IMR-90 (cell line): ENCODE results near the gene CLEC10A. TPM values are rescaled to one million over a fixed set of nuclear protein-coding genes. Genes with fewer than 3 reads are reported as not detected.

ENCODE experiments used
- ATAC-seq: fragments of 200-7000 bp; cut with Tn5 transposase; 2 replicates; pipeline ENCODE4 v1.9.1; 2020; ENCODE audit warnings: low read depth, mild to moderate bottlenecking, moderate library complexity
- BruUV-seq: library from RNA; stranded (reverse); fragments of 400-500 nt; replicated peaks from 2 replicates; lab custom pipeline; 2021; lab: Mats Ljungman, UMichigan
- CTCF ChIA-PET: fragments of 300-600 bp; formaldehyde crosslinking; extraction: SDS; loops from one replicate; lab custom pipeline; 2021; ENCODE audit warnings: antibody characterized with exemption; lab: Yijun Ruan, JAX
- POLR2A ChIA-PET: fragments of 300-600 bp; sonication (Branson Sonifier 250); formaldehyde crosslinking; loops from one replicate; lab custom pipeline; 2022; ENCODE audit warnings: antibody characterized with exemption; ENCODE audit not compliant: unreplicated experiment; lab: Charles Lee
- DNase-seq: peaks from one replicate; pipeline ENCODE4 v3.0.0; 2013
- H2AFZ ChIP-seq: replicated peaks from 2 replicates; pipeline ENCODE3; 2013; ENCODE audit warnings: low read length, mild to moderate bottlenecking; ENCODE audit not compliant: poor library complexity
- H2AK5ac ChIP-seq: 2 replicates; pipeline ENCODE4 v1.6.1; 2013; ENCODE audit warnings: low read depth, low read length, inconsistent platforms
- H2AK9ac ChIP-seq: replicated peaks from 2 replicates; pipeline ENCODE3; 2013; ENCODE audit warnings: mild to moderate bottlenecking, low read depth, low read length, moderate library complexity; ENCODE audit not compliant: poor library complexity
- H2BK120ac ChIP-seq: 2 replicates; pipeline ENCODE4 v1.6.1; 2013; ENCODE audit warnings: low read depth, low read length, inconsistent platforms
- H2BK15ac ChIP-seq: 3 replicates; pipeline ENCODE4 v1.6.1; 2013; ENCODE audit warnings: low read depth, low read length, inconsistent platforms
- H2BK20ac ChIP-seq: 2 replicates; pipeline ENCODE4 v1.6.1; 2013; ENCODE audit warnings: low read depth, mild to moderate bottlenecking, inconsistent platforms, low read length, moderate library complexity
- H2BK5ac ChIP-seq: 2 replicates; pipeline ENCODE4 v1.6.1; 2013; ENCODE audit warnings: mild to moderate bottlenecking, low read depth, low read length, inconsistent platforms; ENCODE audit not compliant: poor library complexity, severe bottlenecking
- H3K14ac ChIP-seq: replicated peaks from 2 replicates; pipeline ENCODE4 v1.6.1; 2013; ENCODE audit warnings: low read depth, low read length, inconsistent platforms
- H3K18ac ChIP-seq: 2 replicates; pipeline ENCODE4 v1.6.1; 2013; ENCODE audit warnings: low read depth, low read length, control low read depth
- H3K23ac ChIP-seq: 2 replicates; pipeline ENCODE4 v1.6.1; 2013; ENCODE audit warnings: low read depth, low read length, inconsistent platforms
- H3K27ac ChIP-seq: 2 replicates; pipeline ENCODE4 v1.5.1; 2013; ENCODE audit warnings: mild to moderate bottlenecking, control low read depth, low read length; ENCODE audit not compliant: insufficient read depth
- H3K27me3 ChIP-seq: 2 replicates; pipeline ENCODE4 v1.6.1; 2013; ENCODE audit warnings: low read length; ENCODE audit not compliant: control insufficient read depth, insufficient read depth
- H3K36me3 ChIP-seq: 2 replicates; pipeline ENCODE4 v1.6.1; 2013; ENCODE audit warnings: low read length, mixed read lengths; ENCODE audit not compliant: control insufficient read depth, insufficient read depth
- H3K4ac ChIP-seq: 2 replicates; pipeline ENCODE4 v1.6.1; 2013; ENCODE audit warnings: low read depth, low read length, inconsistent platforms
- H3K4me1 ChIP-seq: 2 replicates; pipeline ENCODE4 v1.6.1; 2013; ENCODE audit warnings: low read length, mixed read lengths; ENCODE audit not compliant: control insufficient read depth, insufficient read depth
- H3K4me2 ChIP-seq: 2 replicates; pipeline ENCODE4 v1.6.1; 2013; ENCODE audit warnings: low read depth, mild to moderate bottlenecking, control low read depth, low read length, moderate library complexity
- H3K4me3 ChIP-seq: 2 replicates; pipeline ENCODE4 v1.5.1; 2013; ENCODE audit warnings: low read depth, mild to moderate bottlenecking, control low read depth, low read length, moderate library complexity; ENCODE audit not compliant: insufficient read depth
- H3K56ac ChIP-seq: 2 replicates; pipeline ENCODE4 v1.6.1; 2013; ENCODE audit warnings: low read length, inconsistent platforms; ENCODE audit not compliant: insufficient read depth; ENCODE audit errors: extremely low read depth
- H3K79me1 ChIP-seq, 2 experiments: 2 replicates each; pipeline ENCODE4 v1.6.1; 2013; ENCODE audit warnings: low read length in 2 of 2, inconsistent platforms in 1 of 2, low read depth in 1 of 2
- H3K9ac ChIP-seq: 2 replicates; pipeline ENCODE4 v1.6.1; 2013; ENCODE audit warnings: low read depth, low read length, control low read depth
- H3K9me1 ChIP-seq: 2 replicates; pipeline ENCODE4 v1.6.1; 2013; ENCODE audit warnings: low read length, inconsistent platforms; ENCODE audit not compliant: insufficient read depth
- H3K9me3 ChIP-seq: 2 replicates; pipeline ENCODE4 v1.6.1; 2013; ENCODE audit warnings: low read length; ENCODE audit not compliant: control insufficient read depth, insufficient read depth
- H4K20me1 ChIP-seq: 2 replicates; pipeline ENCODE4 v1.6.1; 2013; ENCODE audit warnings: low read length, inconsistent platforms; ENCODE audit not compliant: insufficient read depth
- H4K5ac ChIP-seq: 2 replicates; pipeline ENCODE4 v1.6.1; 2013; ENCODE audit warnings: mild to moderate bottlenecking, low read depth, low read length, control low read depth
- H4K8ac ChIP-seq, 2 experiments: 2 replicates each; pipeline ENCODE4 v1.6.1; 2013; ENCODE audit warnings: low read depth in 2 of 2, low read length in 2 of 2, control low read depth in 1 of 2, inconsistent platforms in 1 of 2
- H4K91ac ChIP-seq: 2 replicates; pipeline ENCODE4 v1.6.1; 2013; ENCODE audit warnings: low read depth, low read length, inconsistent platforms; ENCODE audit not compliant: insufficient read depth
- CTCF ChIP-seq: conservative IDR thresholded peaks from 2 replicates; pipeline ENCODE4 v1.5.1; 2012; ENCODE audit warnings: mild to moderate bottlenecking, low read depth, low read length, improper control_type of control experiment
- FOS ChIP-seq: fragments of 150-350 bp; IDR thresholded peaks from 2 replicates; pipeline ENCODE4 v1.6.1; 2016; ENCODE audit warnings: low read depth, low read length
- USF2 ChIP-seq: fragments of 150-350 bp; IDR thresholded peaks from 2 replicates; pipeline ENCODE4 v1.6.1; 2017; ENCODE audit warnings: mild to moderate bottlenecking, antibody characterized with exemption, low read length, low read depth
- WGBS, 2 experiments: methylation state at CpG; one replicate each; pipeline versions ENCODE4 v1.1.5 to v1.1.7; 2013; ENCODE audit warnings: missing lambda C conversion rate in 2 of 2; ENCODE audit not compliant: insufficient read length in 1 of 2; ENCODE audit errors: extremely low coverage in 2 of 2; 5-methylcytosine and 5-hydroxymethylcytosine counted together
- dilution Hi-C: fragments of 300-500 bp; cut with HindIII; formaldehyde crosslinking; loops from one replicate; pipeline ENCODE4 v1.14.3; 2018; ENCODE audit warnings: low sequenced_read_pairs; ENCODE audit not compliant: unreplicated experiment
- in situ Hi-C: fragments of 300-500 bp; cut with MboI; formaldehyde crosslinking; loops from 3 replicates; pipeline ENCODE4 v1.14.3; 2019; ENCODE audit warnings: low sequenced_read_pairs, inconsistent platforms, mixed read lengths
- intact Hi-C: fragments of 100-400 bp; cut with micrococcal nuclease; formaldehyde crosslinking; loops from 2 replicates; pipeline ENCODE4 v1.10.0; 2022
- polyA plus RNA-seq, 3 experiments: library from polyadenylated mRNA; depleted of rRNA; stranded (reverse); fragments of >200 nt; gene quantifications; 2 replicates each; pipeline ENCODE4 v1.2.3, GENCODE V29; 2012; ENCODE audit warnings: low replicate concordance in 1 of 3
- total RNA-seq: library from RNA; depleted of rRNA; stranded (reverse); fragments of >200 nt; gene quantifications from 2 replicates; pipeline ENCODE4 v1.2.3, GENCODE V29; 2012

Gene CLEC10A
- total and polyA plus RNA-seq, 2 of the 4 experiments (the other 2 are of a cell fraction), result not detected

- dilution Hi-C loops (no loop called here), intact Hi-C loops (no loop called here), in situ Hi-C loops (no loop called here)
- Histone ChIP-seq H2BK120ac (no peak overlapping the region), H3K9me3 (no peaks in the 10 kb centered on the region), H3K27ac (no peak overlapping the region), H3K56ac (no peak overlapping the region), H3K4me2 (no peak overlapping the region), H3K18ac (no peak overlapping the region), H3K9ac (no peak overlapping the region), H3K27me3 (peaks cover 30% of the 10 kb centered on the region), H3K36me3 (no peaks in the 10 kb centered on the region), H2BK20ac (no peak overlapping the region), H4K5ac (no peak overlapping the region), H3K9me1 (no peaks in the 10 kb centered on the region), H2AK9ac (no peak overlapping the region), H2AFZ (no peak overlapping the region), H3K4me3 (no peak overlapping the region), H3K4ac (no peak overlapping the region), H4K8ac (no peak overlapping the region), H4K20me1 (no peaks in the 10 kb centered on the region; the same call in 1 of the 2 replicates), H3K4me1 (no peaks in the 10 kb centered on the region), H3K79me1 (no peaks in the 10 kb centered on the region), H2BK15ac (no peak overlapping the region), H3K14ac (no peak overlapping the region), H4K91ac (no peak overlapping the region), H3K23ac (no peak overlapping the region), H2AK5ac (no peak overlapping the region), H2BK5ac (no peak overlapping the region)
- TF ChIP-seq USF2 (no peak), CTCF (no peak), FOS (no peak)
- no TSS peak for BruUV-seq
- ChIA-PET POLR2A (no interaction called here), CTCF (no interaction called here)
- no peak for ATAC-seq
- WGBS, 2 experiments, result no CpG with 5 or more reads among the region's 2 CpGs
- DNase-seq, result no peak
Observed at GRCh38 chr17:7120123-7120522, 40.1 kb upstream of the CLEC10A start.
